Prostate gland (tissue), 2 donors: ENCODE results near the gene COL13A1.

Source experiments
- CTCF ChIP-seq, 4 experiments: fragments of 200-600 bp in 2 of 4; fragments of 450-650 bp in 2 of 4; sonication (generic) in 2 of 4; IDR thresholded peaks; 1 replicate in 3 of 4; 2 replicates in 1 of 4; pipeline ENCODE4 v1.5.1; 2016 to 2019; ENCODE audit warnings: antibody characterized with exemption in 4 of 4, mild to moderate bottlenecking in 2 of 4, moderate library complexity in 2 of 4
- POLR2A ChIP-seq: fragments of 450-650 bp; IDR thresholded peaks from one replicate; pipeline ENCODE4 v1.6.1; 2016; ENCODE audit warnings: antibody characterized with exemption, mild to moderate bottlenecking
- POLR2AphosphoS5 ChIP-seq: sonication (generic); formaldehyde crosslinking; IDR thresholded peaks from one replicate; pipeline ENCODE4 v1.6.1; 2017; ENCODE audit warnings: antibody characterized with exemption

GRCh38 chr10:69872323-69872722 lies 70.6 kb downstream of the COL13A1 start:
- TF ChIP-seq POLR2AphosphoS5 (no peak), CTCF (IDR thresholded peaks at IDR 0.05) (no peak), POLR2A (no peak)
